SK-N-MC (cell line): ENCODE measurements around the gene SUCLG2.
"Not testable (repeated sequence)": the region's sequence is repeated elsewhere in the genome, so short reads cannot be mapped to it uniquely, and the experiment has no call there.

Experiments
- DNase-seq: peaks from one replicate; pipeline ENCODE4 v3.0.0-alpha.2; 2011; ENCODE audit warnings: low read depth, low spot score
- H3K27ac ChIP-seq: fragments of 200-600 bp; sonication (generic); 2 replicates; pipeline ENCODE4 v1.5.1; 2016; ENCODE audit warnings: mixed run types
- H3K36me3 ChIP-seq: fragments of 200-600 bp; sonication (generic); 2 replicates; pipeline ENCODE4 v1.6.1; 2017; ENCODE audit warnings: antibody characterized with exemption, low read length, mixed read lengths; ENCODE audit not compliant: insufficient read depth
- H3K4me3 ChIP-seq: fragments of 200-600 bp; sonication (generic); 2 replicates; pipeline ENCODE4 v1.5.1; 2016
- H3K9ac ChIP-seq: fragments of 200-600 bp; sonication (generic); 2 replicates; pipeline ENCODE4 v1.8.0; 2017; ENCODE audit warnings: mixed run types, mixed read lengths; ENCODE audit not compliant: insufficient read length
- H3K9me3 ChIP-seq: fragments of 200-600 bp; sonication (generic); 2 replicates; pipeline ENCODE4 v1.6.1; 2017; ENCODE audit warnings: low read depth, mild to moderate bottlenecking, antibody characterized with exemption, low read length, moderate library complexity, mixed read lengths
- EZH2 ChIP-seq: fragments of 200-600 bp; sonication (generic); IDR thresholded peaks from one replicate; pipeline ENCODE4 v1.6.1; 2017; ENCODE audit warnings: antibody characterized with exemption
- FOXP2 ChIP-seq: optimal IDR thresholded peaks from 2 replicates; pipeline ENCODE3; 2011; ENCODE audit warnings: mild to moderate bottlenecking, moderate library complexity; ENCODE audit not compliant: insufficient read depth; ENCODE audit errors: extremely low read length, control extremely low read depth
- POLR2AphosphoS5 ChIP-seq: IDR thresholded peaks from 2 replicates; pipeline ENCODE4 v1.6.1; 2012; ENCODE audit warnings: mild to moderate bottlenecking, low read depth, low read length, borderline replicate concordance

Gene SUCLG2

GRCh38 chr3:67550541-67550940 is 103.9 kb downstream of the SUCLG2 start:
- H3K27ac ChIP-seq, result no peak overlapping the region
- H3K9me3 ChIP-seq, result no peaks in the 10 kb centered on the region
- DNase-seq, result no peak
- no peak for TF ChIP-seq FOXP2
- H3K9ac ChIP-seq, result no peak overlapping the region
- H3K36me3 ChIP-seq, result no peaks in the 10 kb centered on the region
- no peak overlapping the region for H3K4me3 ChIP-seq

- H3K4me3 ChIP-seq, H3K27ac ChIP-seq, H3K9me3 ChIP-seq, H3K9ac ChIP-seq, DNase-seq, H3K36me3 ChIP-seq: not testable (repeated sequence)
Observed at GRCh38 chr3:67542502-67543250, 111.7 kb downstream of the SUCLG2 start.

- H3K36me3 ChIP-seq, result no peaks in the 10 kb centered on the region
- no peaks in the 10 kb centered on the region for H3K9me3 ChIP-seq
- no peak overlapping the region for H3K9ac ChIP-seq
- TF ChIP-seq POLR2AphosphoS5 (no peak), FOXP2 (no peak), EZH2 (no peak)
- H3K27ac ChIP-seq, result no peak overlapping the region
- no peak overlapping the region for H3K4me3 ChIP-seq
- no peak for DNase-seq
Observed at GRCh38 chr3:67540198-67540894, 114.1 kb downstream of the SUCLG2 start.

- H3K27ac ChIP-seq, H3K4me3 ChIP-seq, H3K9ac ChIP-seq, H3K36me3 ChIP-seq, H3K9me3 ChIP-seq, DNase-seq: not testable (repeated sequence)
Observed at GRCh38 chr3:67537203-67537602, 117.2 kb downstream of the SUCLG2 start.

- DNase-seq, result no peak
- H3K27ac ChIP-seq, result no peak overlapping the region
- TF ChIP-seq POLR2AphosphoS5, result no peak
Observed at GRCh38 chr3:67535006-67535405, 119.4 kb downstream of the SUCLG2 start.

GRCh38 chr3:67534594-67534993 is 119.8 kb downstream of the SUCLG2 start:
- H3K9me3 ChIP-seq, result no peaks in the 10 kb centered on the region
- DNase-seq, result no peak
- no peak overlapping the region for H3K27ac ChIP-seq
- H3K4me3 ChIP-seq, result no peak overlapping the region
- H3K36me3 ChIP-seq, result no peaks in the 10 kb centered on the region
- no peak for TF ChIP-seq EZH2
- TF ChIP-seq FOXP2, result no peak
- no peak overlapping the region for H3K9ac ChIP-seq

More at GRCh38 chr3:67535006-67535405, 119.4 kb downstream of the SUCLG2 start:
- no peak overlapping the region for H3K4me3 ChIP-seq
- no peaks in the 10 kb centered on the region for H3K36me3 ChIP-seq
- no peaks in the 10 kb centered on the region for H3K9me3 ChIP-seq
- H3K9ac ChIP-seq, result no peak overlapping the region

- Histone ChIP-seq H3K9ac (no peak overlapping the region), H3K4me3 (no peak overlapping the region), H3K9me3 (no peaks in the 10 kb centered on the region), H3K27ac (no peak overlapping the region), H3K36me3 (no peaks in the 10 kb centered on the region)
- no peak for DNase-seq
- no peak for TF ChIP-seq FOXP2
- no peak for TF ChIP-seq EZH2
- no peak for TF ChIP-seq POLR2AphosphoS5
Observed at GRCh38 chr3:67531181-67532101, 123.0 kb downstream of the SUCLG2 start.

- DNase-seq, result no peak
- TF ChIP-seq EZH2, result no peak
- no peak for TF ChIP-seq POLR2AphosphoS5
- H3K9me3 ChIP-seq, result no peaks in the 10 kb centered on the region
- H3K9ac ChIP-seq, result no peak overlapping the region
- no peaks in the 10 kb centered on the region for H3K36me3 ChIP-seq
- no peak overlapping the region for H3K27ac ChIP-seq
- no peak overlapping the region for H3K4me3 ChIP-seq
Observed at GRCh38 chr3:67529915-67530314, 124.5 kb downstream of the SUCLG2 start.

GRCh38 chr3:67529337-67529736 is 125.1 kb downstream of the SUCLG2 start:
- H3K4me3 ChIP-seq, result no peak overlapping the region
- no peaks in the 10 kb centered on the region for H3K36me3 ChIP-seq
- H3K9ac ChIP-seq, result no peak overlapping the region
- no peak for TF ChIP-seq FOXP2
- no peak for TF ChIP-seq POLR2AphosphoS5
- no peak for TF ChIP-seq EZH2
- no peak overlapping the region for H3K27ac ChIP-seq
- H3K9me3 ChIP-seq, result no peaks in the 10 kb centered on the region
- no peak for DNase-seq
